ENCODE results near the gene STAT5A.

GRCh38 chr17:42290577-42290976 is 2.3 kb downstream of the STAT5A start:
- TF ChIP-seq POLR2A (IDR thresholded peaks at IDR 0.05) = no peak
- TF ChIP-seq CTCF (IDR thresholded peaks at IDR 0.05) = no peak

All from thyroid gland (tissue), 4 donors.